Tibial artery (tissue), 4 donors: ENCODE results near the gene TP53.

Experiments
- DNase-seq, 2 donors: peaks; one replicate each; pipeline ENCODE4 v3.0.0-alpha.2; 2019
- H3K27ac ChIP-seq, 2 donors: fragments of 200-600 bp; sonication (generic) in 1 of 2; 1 replicate in 1 of 2; 2 replicates in 1 of 2; pipeline ENCODE4 v1.5.1; 2018 to 2019; ENCODE audit warnings: mild to moderate bottlenecking in 1 of 2
- H3K27me3 ChIP-seq, 2 donors: fragments of 200-600 bp; sonication (generic) in 1 of 2; one replicate each; pipeline versions ENCODE4 v1.5.1 to v1.6.0; 2016 to 2019
- H3K36me3 ChIP-seq, 3 donors: fragments of 200-600 bp; sonication (generic) in 2 of 3; one replicate each; pipeline ENCODE4 v1.5.1; 2016 to 2019; ENCODE audit warnings: mild to moderate bottlenecking in 2 of 3
- H3K4me1 ChIP-seq, 4 donors: fragments of 200-600 bp; sonication (generic) in 2 of 4; 1 replicate in 3 of 4; 2 replicates in 1 of 4; pipeline ENCODE4 v1.5.1; 2016 to 2019
- H3K4me3 ChIP-seq, 2 donors: fragments of 200-600 bp; sonication (generic) in 1 of 2; 1 replicate in 1 of 2; 2 replicates in 1 of 2; pipeline ENCODE4 v1.5.1; 2018 to 2019; ENCODE audit warnings: mild to moderate bottlenecking in 2 of 2
- H3K9me3 ChIP-seq, 3 donors: fragments of 200-600 bp; sonication (generic) in 1 of 3; one replicate each; pipeline ENCODE4 v1.5.1; 2016 to 2019
- CTCF ChIP-seq, 2 experiments: fragments of 200-600 bp in 1 of 2; fragments of 450-650 bp in 1 of 2; IDR thresholded peaks; one replicate each; pipeline ENCODE4 v1.5.1; 2017 to 2019; ENCODE audit warnings: antibody characterized with exemption in 2 of 2, mild to moderate bottlenecking in 1 of 2, moderate library complexity in 1 of 2
- intact Hi-C: fragments of 100-400 bp; cut with DNase I; formaldehyde crosslinking; loops from one replicate; pipeline ENCODE4 v1.15.0; 2023; ENCODE audit warnings: low total_unique reads

TP53 gene

GRCh38 chr17:7709031-7709430 lies 21.7 kb upstream of the TP53 start:
- intact Hi-C loops: no loop called here
- Histone ChIP-seq H3K36me3 (no peaks in the 10 kb centered on the region), H3K4me1 (peaks cover 0 to 15% (median 14%) of the 10 kb centered on the region in 4 donors), H3K27ac (no peak overlapping the region), H3K27me3 (peaks cover 0 to 99% of the 10 kb centered on the region in 2 donors), H3K9me3 (no peaks in the 10 kb centered on the region), H3K4me3 (no peak overlapping the region)
- no peak for TF ChIP-seq CTCF (IDR thresholded peaks at IDR 0.05)
- DNase-seq: no peak

DNA sequence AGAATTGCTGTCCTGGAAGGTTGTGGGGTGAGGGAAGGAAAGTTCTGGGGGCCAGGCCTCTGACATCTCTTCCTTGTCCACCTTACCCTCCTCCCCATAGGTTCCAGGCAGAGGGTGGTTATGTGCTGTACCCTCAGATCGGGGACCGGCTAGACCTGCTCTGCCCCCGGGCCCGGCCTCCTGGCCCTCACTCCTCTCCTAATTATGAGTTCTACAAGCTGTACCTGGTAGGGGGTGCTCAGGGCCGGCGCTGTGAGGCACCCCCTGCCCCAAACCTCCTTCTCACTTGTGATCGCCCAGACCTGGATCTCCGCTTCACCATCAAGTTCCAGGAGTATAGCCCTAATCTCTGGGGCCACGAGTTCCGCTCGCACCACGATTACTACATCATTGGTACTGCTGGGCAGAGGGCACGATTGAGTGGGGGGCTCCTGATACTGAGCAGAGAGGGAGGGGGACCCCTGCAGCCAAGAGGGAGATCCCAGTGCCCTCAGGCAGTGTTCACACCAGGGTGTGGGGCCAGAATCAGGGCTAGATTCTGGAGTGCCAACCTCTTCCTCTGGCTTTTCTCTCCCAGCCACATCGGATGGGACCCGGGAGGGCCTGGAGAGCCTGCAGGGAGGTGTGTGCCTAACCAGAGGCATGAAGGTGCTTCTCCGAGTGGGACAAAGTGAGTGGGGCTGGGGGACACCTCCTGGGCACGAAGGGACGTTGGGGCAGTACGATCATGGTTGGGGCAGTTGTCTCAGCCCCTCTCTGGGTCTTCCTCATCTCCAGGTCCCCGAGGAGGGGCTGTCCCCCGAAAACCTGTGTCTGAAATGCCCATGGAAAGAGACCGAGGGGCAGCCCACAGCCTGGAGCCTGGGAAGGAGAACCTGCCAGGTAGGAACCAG lies 20.8 kb upstream of the TP53 start:
- peaks cover 0 to 18% (median 14%) of the 10 kb centered on the region in 4 donors for H3K4me1 ChIP-seq
- H3K27ac ChIP-seq: no peak overlapping the region
- DNase-seq: peak in 1 of 2 donors; percentile 55
- no peaks in the 10 kb centered on the region for H3K9me3 ChIP-seq
- no peak for TF ChIP-seq CTCF (IDR thresholded peaks at IDR 0.05)
- intact Hi-C loops: no loop called here
- peaks cover 0 to under 1% (median 0%) of the 10 kb centered on the region in 3 donors for H3K36me3 ChIP-seq
- H3K27me3 ChIP-seq: peaks cover 0 to 100% of the 10 kb centered on the region in 2 donors
- no peak overlapping the region for H3K4me3 ChIP-seq

GRCh38 chr17:7707446-7707845 lies 20.2 kb upstream of the TP53 start:
- no peak overlapping the region for H3K4me3 ChIP-seq
- peak in 1 of 2 donors; percentile 38 for DNase-seq
- no peak for TF ChIP-seq CTCF (IDR thresholded peaks at IDR 0.05)
- H3K36me3 ChIP-seq: peaks cover under 1 to 7% (median 6%) of the 10 kb centered on the region in 3 donors
- H3K27me3 ChIP-seq: peaks cover 0 to 100% of the 10 kb centered on the region in 2 donors
- H3K4me1 ChIP-seq: peaks cover 0 to 18% (median 14%) of the 10 kb centered on the region in 4 donors
- intact Hi-C loops: no loop called here
- H3K27ac ChIP-seq: no peak overlapping the region
- H3K9me3 ChIP-seq: no peaks in the 10 kb centered on the region

DNA sequence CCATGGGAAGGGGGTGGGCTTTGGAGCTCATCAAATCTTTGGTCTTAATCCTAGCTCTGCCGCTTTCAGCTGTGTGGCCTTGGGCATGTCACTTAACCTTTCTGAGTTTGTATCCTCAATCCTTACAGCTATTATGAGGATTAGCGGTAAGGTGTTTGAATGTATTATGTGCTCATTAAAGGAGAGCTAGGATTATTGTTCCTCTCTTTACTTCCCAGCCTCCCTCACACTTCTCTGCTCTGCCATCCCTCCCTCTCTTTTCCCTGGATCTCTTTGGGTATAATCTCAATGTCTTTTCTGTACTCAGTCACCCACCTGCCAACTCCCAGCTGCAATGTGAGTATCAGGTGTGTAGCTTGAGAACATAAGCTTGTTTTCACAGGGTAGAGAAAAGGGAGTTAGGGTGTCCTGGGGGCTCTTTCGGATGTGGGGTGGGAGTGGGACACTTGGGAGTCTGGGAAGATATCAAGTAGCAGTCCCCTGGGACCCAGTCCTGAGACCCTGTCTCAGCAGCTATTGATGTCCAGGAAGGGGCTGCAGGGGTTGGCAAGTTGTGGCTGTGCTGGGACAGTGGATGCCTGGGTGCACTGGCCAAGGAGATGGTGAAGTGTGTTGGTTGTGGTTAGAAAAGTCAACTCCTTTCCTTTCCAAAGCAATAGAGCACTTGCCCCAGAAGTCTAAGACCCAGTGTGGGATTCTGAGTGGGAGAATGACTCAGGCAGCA lies 19.5 kb upstream of the TP53 start:
- Histone ChIP-seq H3K4me1 (peaks cover 0 to 18% (median 14%) of the 10 kb centered on the region in 4 donors), H3K4me3 (no peak overlapping the region), H3K36me3 (peaks cover 7 to 14% (median 13%) of the 10 kb centered on the region in 3 donors), H3K9me3 (no peaks in the 10 kb centered on the region), H3K27me3 (peaks cover 0 to 99% of the 10 kb centered on the region in 2 donors), H3K27ac (no peak overlapping the region)
- no peak for DNase-seq
- intact Hi-C loops: no loop called here
- no peak for TF ChIP-seq CTCF (IDR thresholded peaks at IDR 0.05)

- peaks cover 0 to 18% (median 14%) of the 10 kb centered on the region in 4 donors for H3K4me1 ChIP-seq
- no peak for TF ChIP-seq CTCF (IDR thresholded peaks at IDR 0.05)
- H3K4me3 ChIP-seq: peak overlapping the region; percentile 3 to 36
- H3K27ac ChIP-seq: no peak overlapping the region
- intact Hi-C loops: no loop called here
- no peak for DNase-seq
- peaks cover 19 to 26% (median 25%) of the 10 kb centered on the region in 3 donors for H3K36me3 ChIP-seq
- H3K9me3 ChIP-seq: no peaks in the 10 kb centered on the region
- H3K27me3 ChIP-seq: peaks cover 0 to 86% of the 10 kb centered on the region in 2 donors
Measured at GRCh38 chr17:7705269-7706255, 18.3 kb upstream of the TP53 start.
